Ascending aorta (tissue), 2 donors: Measurements from ENCODE around the gene NFATC2. TPM values are rescaled to one million over a fixed set of nuclear protein-coding genes. Genes with fewer than 3 reads are reported as not detected.

Experiments used
- DNase-seq, 2 donors: peaks; one replicate each; pipeline ENCODE4 v3.0.0-alpha.2; 2019; ENCODE audit warnings: low spot score in 2 of 2
- H3K27ac ChIP-seq, 2 donors: fragments of 200-600 bp; sonication (generic); one replicate each; pipeline ENCODE4 v1.5.1; 2016 to 2017; ENCODE audit warnings: mild to moderate bottlenecking in 1 of 2
- H3K27me3 ChIP-seq: fragments of 200-600 bp; sonication (generic); one replicate; pipeline ENCODE4 v1.5.1; 2017
- H3K36me3 ChIP-seq, 2 donors: fragments of 200-600 bp; sonication (generic); one replicate each; pipeline ENCODE4 v1.5.1; 2016
- H3K4me1 ChIP-seq, 2 donors: fragments of 200-600 bp; sonication (generic); one replicate each; pipeline ENCODE4 v1.5.1; 2016 to 2017; ENCODE audit warnings: mild to moderate bottlenecking in 1 of 2
- H3K4me3 ChIP-seq, 2 donors: fragments of 200-600 bp; sonication (generic); one replicate each; pipeline ENCODE4 v1.5.1; 2016 to 2017; ENCODE audit warnings: mild to moderate bottlenecking in 1 of 2
- H3K9me3 ChIP-seq, 2 donors: fragments of 200-600 bp; sonication (generic); one replicate each; pipeline ENCODE4 v1.5.1; 2016
- intact Hi-C: fragments of 100-400 bp; cut with DNase I; formaldehyde crosslinking; loops from one replicate; pipeline ENCODE4 v1.15.1; 2023
- total RNA-seq: library from RNA; depleted of rRNA; stranded (reverse); fragments of >200 nt; gene quantifications from one replicate; pipeline ENCODE4 v1.1.0, GENCODE V29; 2016
- TF ChIP-seq, protein P1 (sequence below), 3 experiments: fragments of 200-600 bp in 2 of 3; fragments of 450-650 bp in 1 of 3; sonication (generic) in 2 of 3; IDR thresholded peaks; one replicate each; pipeline ENCODE4 v1.5.1; 2016 to 2019; ENCODE audit warnings: antibody characterized with exemption in 3 of 3, mild to moderate bottlenecking in 1 of 3, moderate library complexity in 1 of 3

Gene NFATC2
- total RNA-seq, 1 donor from 2014 or later, result 7.9 TPM

DNA sequence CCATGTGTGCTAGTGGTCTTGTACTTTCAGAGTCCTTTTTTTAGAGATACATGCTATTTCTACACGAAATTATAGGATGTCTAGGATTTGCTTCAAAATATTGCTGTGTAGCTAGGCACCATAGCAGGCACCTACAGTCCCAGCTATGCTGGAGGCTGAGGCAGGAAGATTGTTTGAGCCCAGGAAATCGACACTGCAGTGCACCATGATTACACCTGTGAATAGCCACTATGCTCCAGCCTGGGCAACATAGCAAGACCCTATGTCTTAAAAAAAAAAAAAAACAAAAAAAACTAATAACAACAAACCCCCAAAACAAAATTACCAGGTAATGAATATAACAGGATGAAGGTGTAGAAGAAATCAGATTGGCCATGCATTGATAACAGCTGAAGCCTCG, 121.7 kb downstream of the NFATC2 start:
- H3K9me3 ChIP-seq, result no peaks in the 10 kb centered on the region
- intact Hi-C loops, result no loop called here
- no peak for DNase-seq
- H3K36me3 ChIP-seq, result no peaks in the 10 kb centered on the region
- TF ChIP-seq, protein P1, sequence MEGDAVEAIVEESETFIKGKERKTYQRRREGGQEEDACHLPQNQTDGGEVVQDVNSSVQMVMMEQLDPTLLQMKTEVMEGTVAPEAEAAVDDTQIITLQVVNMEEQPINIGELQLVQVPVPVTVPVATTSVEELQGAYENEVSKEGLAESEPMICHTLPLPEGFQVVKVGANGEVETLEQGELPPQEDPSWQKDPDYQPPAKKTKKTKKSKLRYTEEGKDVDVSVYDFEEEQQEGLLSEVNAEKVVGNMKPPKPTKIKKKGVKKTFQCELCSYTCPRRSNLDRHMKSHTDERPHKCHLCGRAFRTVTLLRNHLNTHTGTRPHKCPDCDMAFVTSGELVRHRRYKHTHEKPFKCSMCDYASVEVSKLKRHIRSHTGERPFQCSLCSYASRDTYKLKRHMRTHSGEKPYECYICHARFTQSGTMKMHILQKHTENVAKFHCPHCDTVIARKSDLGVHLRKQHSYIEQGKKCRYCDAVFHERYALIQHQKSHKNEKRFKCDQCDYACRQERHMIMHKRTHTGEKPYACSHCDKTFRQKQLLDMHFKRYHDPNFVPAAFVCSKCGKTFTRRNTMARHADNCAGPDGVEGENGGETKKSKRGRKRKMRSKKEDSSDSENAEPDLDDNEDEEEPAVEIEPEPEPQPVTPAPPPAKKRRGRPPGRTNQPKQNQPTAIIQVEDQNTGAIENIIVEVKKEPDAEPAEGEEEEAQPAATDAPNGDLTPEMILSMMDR (IDR thresholded peaks at IDR 0.05), result no peak
- no peak overlapping the region for H3K27ac ChIP-seq
- H3K4me3 ChIP-seq, result no peak overlapping the region
- no peaks in the 10 kb centered on the region for H3K27me3 ChIP-seq
- H3K4me1 ChIP-seq, result no peaks in the 10 kb centered on the region

DNA sequence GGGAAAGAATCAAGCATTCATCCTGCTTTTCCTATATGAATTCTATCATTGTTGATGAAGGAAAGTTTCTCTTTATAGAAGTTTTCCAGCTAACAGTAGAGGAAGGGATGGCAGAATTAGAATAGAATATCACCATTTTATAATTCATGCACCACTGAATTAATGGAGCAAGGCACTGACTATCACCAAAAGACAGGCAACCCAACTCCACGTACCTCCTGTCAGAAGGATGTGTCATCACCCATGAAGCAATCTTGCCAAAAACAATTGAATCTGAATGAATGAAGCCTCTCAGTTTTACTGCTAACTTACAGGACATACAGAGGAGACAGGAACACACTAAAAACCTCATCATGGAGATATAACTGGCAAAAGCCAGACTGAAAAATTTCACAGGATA, 122.4 kb downstream of the NFATC2 start:
- no peaks in the 10 kb centered on the region for H3K36me3 ChIP-seq
- TF ChIP-seq, protein P1 (IDR thresholded peaks at IDR 0.05), result no peak
- H3K27ac ChIP-seq, result no peak overlapping the region
- H3K27me3 ChIP-seq, result no peaks in the 10 kb centered on the region
- no peak overlapping the region for H3K4me3 ChIP-seq
- no peak for DNase-seq
- no peaks in the 10 kb centered on the region for H3K4me1 ChIP-seq
- intact Hi-C loops, result no loop called here
- no peaks in the 10 kb centered on the region for H3K9me3 ChIP-seq

- H3K36me3 ChIP-seq, result no peaks in the 10 kb centered on the region
- H3K27me3 ChIP-seq, result no peaks in the 10 kb centered on the region
- H3K4me1 ChIP-seq, result no peaks in the 10 kb centered on the region
- no peaks in the 10 kb centered on the region for H3K9me3 ChIP-seq
- no peak overlapping the region for H3K4me3 ChIP-seq
- no peak overlapping the region for H3K27ac ChIP-seq
- intact Hi-C loops, result no loop called here
- no peak for DNase-seq
- TF ChIP-seq, protein P1 (IDR thresholded peaks at IDR 0.05), result no peak
These were observed 122.9 kb downstream of the NFATC2 start for GRCh38 chr20:51419646-51420045.

GRCh38 chr20:51419231-51419630, 123.3 kb downstream of the NFATC2 start:
- no peaks in the 10 kb centered on the region for H3K9me3 ChIP-seq
- intact Hi-C loops, result no loop called here

GRCh38 chr20:51418137-51418529, 124.4 kb downstream of the NFATC2 start:
- no peak overlapping the region for H3K27ac ChIP-seq
- intact Hi-C loops, result no loop called here
- no peak for DNase-seq

More at GRCh38 chr20:51419231-51419630, 123.3 kb downstream of the NFATC2 start:
- no peak for DNase-seq
- Histone ChIP-seq H3K27me3 (no peaks in the 10 kb centered on the region), H3K4me3 (no peak overlapping the region), H3K27ac (no peak overlapping the region), H3K4me1 (no peaks in the 10 kb centered on the region), H3K36me3 (no peaks in the 10 kb centered on the region)
- TF ChIP-seq, protein P1 (IDR thresholded peaks at IDR 0.05), result no peak

More at GRCh38 chr20:51418137-51418529, 124.4 kb downstream of the NFATC2 start:
- Histone ChIP-seq H3K27me3 (no peaks in the 10 kb centered on the region), H3K9me3 (no peaks in the 10 kb centered on the region), H3K4me1 (peaks cover 1 to 2% of the 10 kb centered on the region in 2 donors), H3K36me3 (no peaks in the 10 kb centered on the region), H3K4me3 (no peak overlapping the region)
- TF ChIP-seq, protein P1 (IDR thresholded peaks at IDR 0.05), result no peak
